HepG2 (cell line): ENCODE data around the gene SLC35F6. TPM values are rescaled to one million over a fixed set of nuclear protein-coding genes. Genes with fewer than 3 reads are reported as not detected.
A peak's percentile ranks its signal among the peaks of the same experiment; 100 is the strongest.

Experiments used
- ATF2 ChIP-seq: sonication (generic); formaldehyde crosslinking; IDR thresholded peaks from 2 replicates; pipeline ENCODE4 v1.4.0; 2020; ENCODE audit warnings: missing genetic modification reagents
- BORCS8-MEF2B ChIP-seq: sonication (generic); formaldehyde crosslinking; IDR thresholded peaks from 2 replicates; pipeline ENCODE4 v1.8.0; 2022; ENCODE audit warnings: mild to moderate bottlenecking, missing genetic modification reagents
- CHD2 ChIP-seq: IDR thresholded peaks from 2 replicates; pipeline ENCODE4 v1.6.1; 2011; ENCODE audit warnings: low read depth, low read length, improper control_type of control experiment
- CTCF ChIP-seq: sonication (generic); formaldehyde crosslinking; IDR thresholded peaks from 2 replicates; pipeline ENCODE4 v1.5.0; 2020; ENCODE audit warnings: mild to moderate bottlenecking, missing genetic modification reagents, moderate library complexity
- DNMT1 ChIP-seq: sonication (generic); formaldehyde crosslinking; IDR thresholded peaks from 2 replicates; pipeline ENCODE4 v1.5.1; 2020; ENCODE audit warnings: mild to moderate bottlenecking, missing genetic modification reagents
- KDM3A ChIP-seq: IDR thresholded peaks from 2 replicates; pipeline ENCODE4 v1.6.1; 2018; ENCODE audit warnings: low read depth, missing compliant biosample characterization
- ZNF367 ChIP-seq: sonication (generic); formaldehyde crosslinking; IDR thresholded peaks from 2 replicates; pipeline ENCODE4 v1.4.0; 2020; ENCODE audit warnings: missing genetic modification reagents, borderline replicate concordance
- ZNF513 ChIP-seq: sonication (generic); formaldehyde crosslinking; conservative IDR thresholded peaks from 2 replicates; pipeline ENCODE4 v1.5.0; 2020; ENCODE audit warnings: missing genetic modification reagents
- polyA plus RNA-seq, 8 experiments: library from polyadenylated mRNA; depleted of rRNA in 3 of 8; stranded (reverse) in 7 of 8; unstranded in 1 of 8; fragments of >200 nt; fragmentation: Illumina TruSeq in 4 of 8; extraction: Trizol in 4 of 8; gene quantifications; 2 replicates each; pipeline versions ENCODE4 v1.2.1 to v1.2.3, GENCODE V29; 2011 to 2016; ENCODE audit warnings: low read depth in 4 of 8, missing spikeins in 1 of 8, mixed read lengths in 1 of 8; ENCODE audit not compliant: insufficient read depth in 1 of 8
- total RNA-seq, 5 experiments: library from RNA; depleted of rRNA; stranded (reverse); fragments of >200 nt; fragmentation: Illumina TruSeq; extraction: Trizol; gene quantifications; 2 replicates each; pipeline ENCODE4 v1.2.3, GENCODE V29; 2016; ENCODE audit warnings: low read depth in 1 of 5
- TF ChIP-seq, protein P1 (sequence below): sonication (generic); formaldehyde crosslinking; IDR thresholded peaks from 2 replicates; pipeline ENCODE4 v1.5.0; 2020; ENCODE audit warnings: mild to moderate bottlenecking, missing genetic modification reagents, borderline replicate concordance
- TF ChIP-seq, protein P2 (sequence below): sonication (generic); formaldehyde crosslinking; IDR thresholded peaks from 2 replicates; pipeline ENCODE4 v1.5.1; 2020; ENCODE audit warnings: mild to moderate bottlenecking, missing genetic modification reagents, moderate library complexity

The SLC35F6 gene
- total and polyA plus RNA-seq, 2 of the 13 experiments (the other 11 are each of a cell fraction or from before 2014, with no cell fraction given), result 15.2 to 21.2 TPM

DNA sequence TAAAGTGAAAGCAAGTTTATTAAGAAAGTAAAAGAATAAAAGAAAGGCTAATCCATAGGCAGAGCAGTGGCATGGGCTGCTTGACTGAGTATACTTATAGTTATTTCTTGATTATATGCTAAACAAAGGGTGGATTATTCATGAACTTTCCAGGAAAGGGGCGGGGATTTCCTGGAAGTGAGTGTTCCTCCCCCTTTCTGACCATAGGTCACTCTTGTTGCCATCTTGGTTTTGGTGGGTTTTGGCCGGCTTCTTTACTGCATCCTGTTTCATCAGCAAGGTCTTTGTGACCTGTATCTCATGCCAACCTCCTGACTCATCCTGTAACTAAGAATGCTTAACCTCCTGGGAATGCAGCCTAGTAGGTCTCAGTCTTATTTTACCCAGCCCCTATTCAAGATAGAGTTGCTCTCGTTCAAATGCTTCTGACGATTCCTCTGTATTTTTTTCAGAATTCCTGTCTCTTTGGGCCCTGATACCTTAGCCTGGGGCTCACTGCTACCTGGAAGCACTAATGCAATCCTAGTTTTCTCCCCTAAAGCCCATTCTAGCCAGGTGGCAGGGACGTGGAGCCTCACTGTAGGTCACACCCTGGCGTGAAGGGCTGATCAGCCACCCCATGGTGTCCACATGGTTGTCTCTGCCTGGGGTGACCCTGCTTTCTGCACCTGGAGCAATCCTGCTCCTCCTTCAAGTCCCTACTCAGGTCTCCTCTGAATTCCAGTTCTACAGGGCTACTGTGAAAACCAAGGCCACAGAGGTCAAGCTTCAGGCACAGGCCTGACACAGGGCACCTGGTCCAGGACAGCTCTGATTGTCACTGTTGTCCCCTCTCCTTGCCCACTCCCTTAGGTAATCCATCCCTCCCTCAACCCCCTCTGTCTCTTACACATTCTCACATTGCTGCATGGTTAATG, 6.0 kb upstream of the SLC35F6 start (continued):
- TF ChIP-seq ATF2 (CRISPR knock-in tag) (peak; percentile 58; the same call in 1 of the 2 replicates), ZNF513 (no peak), ZNF367 (no peak), DNMT1 (CRISPR knock-in tag) (no peak), KDM3A (no peak), BORCS8-MEF2B (CRISPR knock-in tag) (no peak), CHD2 (no peak), CTCF (no peak)
- TF ChIP-seq, protein P1, sequence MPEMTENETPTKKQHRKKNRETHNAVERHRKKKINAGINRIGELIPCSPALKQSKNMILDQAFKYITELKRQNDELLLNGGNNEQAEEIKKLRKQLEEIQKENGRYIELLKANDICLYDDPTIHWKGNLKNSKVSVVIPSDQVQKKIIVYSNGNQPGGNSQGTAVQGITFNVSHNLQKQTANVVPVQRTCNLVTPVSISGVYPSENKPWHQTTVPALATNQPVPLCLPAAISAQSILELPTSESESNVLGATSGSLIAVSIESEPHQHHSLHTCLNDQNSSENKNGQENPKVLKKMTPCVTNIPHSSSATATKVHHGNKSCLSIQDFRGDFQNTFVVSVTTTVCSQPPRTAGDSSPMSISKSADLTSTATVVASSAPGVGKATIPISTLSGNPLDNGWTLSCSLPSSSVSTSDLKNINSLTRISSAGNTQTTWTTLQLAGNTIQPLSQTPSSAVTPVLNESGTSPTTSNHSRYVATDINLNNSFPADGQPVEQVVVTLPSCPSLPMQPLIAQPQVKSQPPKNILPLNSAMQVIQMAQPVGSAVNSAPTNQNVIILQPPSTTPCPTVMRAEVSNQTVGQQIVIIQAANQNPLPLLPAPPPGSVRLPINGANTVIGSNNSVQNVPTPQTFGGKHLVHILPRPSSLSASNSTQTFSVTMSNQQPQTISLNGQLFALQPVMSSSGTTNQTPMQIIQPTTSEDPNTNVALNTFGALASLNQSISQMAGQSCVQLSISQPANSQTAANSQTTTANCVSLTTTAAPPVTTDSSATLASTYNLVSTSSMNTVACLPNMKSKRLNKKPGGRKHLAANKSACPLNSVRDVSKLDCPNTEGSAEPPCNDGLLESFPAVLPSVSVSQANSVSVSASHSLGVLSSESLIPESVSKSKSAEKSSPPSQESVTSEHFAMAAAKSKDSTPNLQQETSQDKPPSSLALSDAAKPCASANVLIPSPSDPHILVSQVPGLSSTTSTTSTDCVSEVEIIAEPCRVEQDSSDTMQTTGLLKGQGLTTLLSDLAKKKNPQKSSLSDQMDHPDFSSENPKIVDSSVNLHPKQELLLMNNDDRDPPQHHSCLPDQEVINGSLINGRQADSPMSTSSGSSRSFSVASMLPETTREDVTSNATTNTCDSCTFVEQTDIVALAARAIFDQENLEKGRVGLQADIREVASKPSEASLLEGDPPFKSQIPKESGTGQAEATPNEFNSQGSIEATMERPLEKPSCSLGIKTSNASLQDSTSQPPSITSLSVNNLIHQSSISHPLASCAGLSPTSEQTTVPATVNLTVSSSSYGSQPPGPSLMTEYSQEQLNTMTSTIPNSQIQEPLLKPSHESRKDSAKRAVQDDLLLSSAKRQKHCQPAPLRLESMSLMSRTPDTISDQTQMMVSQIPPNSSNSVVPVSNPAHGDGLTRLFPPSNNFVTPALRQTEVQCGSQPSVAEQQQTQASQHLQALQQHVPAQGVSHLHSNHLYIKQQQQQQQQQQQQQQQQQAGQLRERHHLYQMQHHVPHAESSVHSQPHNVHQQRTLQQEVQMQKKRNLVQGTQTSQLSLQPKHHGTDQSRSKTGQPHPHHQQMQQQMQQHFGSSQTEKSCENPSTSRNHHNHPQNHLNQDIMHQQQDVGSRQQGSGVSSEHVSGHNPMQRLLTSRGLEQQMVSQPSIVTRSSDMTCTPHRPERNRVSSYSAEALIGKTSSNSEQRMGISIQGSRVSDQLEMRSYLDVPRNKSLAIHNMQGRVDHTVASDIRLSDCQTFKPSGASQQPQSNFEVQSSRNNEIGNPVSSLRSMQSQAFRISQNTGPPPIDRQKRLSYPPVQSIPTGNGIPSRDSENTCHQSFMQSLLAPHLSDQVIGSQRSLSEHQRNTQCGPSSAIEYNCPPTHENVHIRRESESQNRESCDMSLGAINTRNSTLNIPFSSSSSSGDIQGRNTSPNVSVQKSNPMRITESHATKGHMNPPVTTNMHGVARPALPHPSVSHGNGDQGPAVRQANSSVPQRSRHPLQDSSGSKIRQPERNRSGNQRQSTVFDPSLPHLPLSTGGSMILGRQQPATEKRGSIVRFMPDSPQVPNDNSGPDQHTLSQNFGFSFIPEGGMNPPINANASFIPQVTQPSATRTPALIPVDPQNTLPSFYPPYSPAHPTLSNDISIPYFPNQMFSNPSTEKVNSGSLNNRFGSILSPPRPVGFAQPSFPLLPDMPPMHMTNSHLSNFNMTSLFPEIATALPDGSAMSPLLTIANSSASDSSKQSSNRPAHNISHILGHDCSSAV, result no peak
- TF ChIP-seq, protein P2, sequence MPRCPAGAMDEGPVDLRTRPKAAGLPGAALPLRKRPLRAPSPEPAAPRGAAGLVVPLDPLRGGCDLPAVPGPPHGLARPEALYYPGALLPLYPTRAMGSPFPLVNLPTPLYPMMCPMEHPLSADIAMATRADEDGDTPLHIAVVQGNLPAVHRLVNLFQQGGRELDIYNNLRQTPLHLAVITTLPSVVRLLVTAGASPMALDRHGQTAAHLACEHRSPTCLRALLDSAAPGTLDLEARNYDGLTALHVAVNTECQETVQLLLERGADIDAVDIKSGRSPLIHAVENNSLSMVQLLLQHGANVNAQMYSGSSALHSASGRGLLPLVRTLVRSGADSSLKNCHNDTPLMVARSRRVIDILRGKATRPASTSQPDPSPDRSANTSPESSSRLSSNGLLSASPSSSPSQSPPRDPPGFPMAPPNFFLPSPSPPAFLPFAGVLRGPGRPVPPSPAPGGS, result no peak
